ENCODE results near the gene IMMP1L. TPM values are rescaled to one million over a fixed set of nuclear protein-coding genes. Genes with fewer than 3 reads are reported as not detected.

Gene IMMP1L
- total and polyA plus RNA-seq, 2 of the 8 experiments (the other 6 are each of a cell fraction or from before 2014, with no cell fraction given) = 27.4 to 47.7 TPM

- no peak for TF ChIP-seq CTCF (IDR thresholded peaks at IDR 0.05; ENCODE audit: control extremely low read depth in 1 of 3, insufficient read depth in 1 of 3, low read depth in 1 of 3, low read length in 3 of 3)
- no peak for TF ChIP-seq SUZ12 (IDR thresholded peaks at IDR 0.05; ENCODE audit: low read length)
- no peak for TF ChIP-seq RXRA (IDR thresholded peaks at IDR 0.05; ENCODE audit: insufficient read depth, low read depth, low read length)
- no peak for TF ChIP-seq POU5F1 (IDR thresholded peaks at IDR 0.05; ENCODE audit: low read depth, low read length)
- TF ChIP-seq SIRT6 (IDR thresholded peaks at IDR 0.05; ENCODE audit: low read length) = no peak
- TF ChIP-seq NANOG (IDR thresholded peaks at IDR 0.05; ENCODE audit: insufficient read depth, low read depth, low read length, poor library complexity, severe bottlenecking) = no peak
- no peak for TF ChIP-seq ASH2L (IDR thresholded peaks at IDR 0.05; ENCODE audit: low read length)
- TF ChIP-seq BCL11A (IDR thresholded peaks at IDR 0.05; ENCODE audit: low read depth in 2 of 2, low read length in 2 of 2) = no peak
- no peak for TF ChIP-seq KDM1A (IDR thresholded peaks at IDR 0.05; ENCODE audit: borderline replicate concordance, low read length)
- TF ChIP-seq SP4 (IDR thresholded peaks at IDR 0.05; ENCODE audit: low read length) = no peak
- no peak for TF ChIP-seq SRF (IDR thresholded peaks at IDR 0.05; ENCODE audit: low read depth, low read length)
- no peak for TF ChIP-seq PHF8 (conservative IDR thresholded peaks at IDR 0.05; ENCODE audit: low read depth, low read length)
Observed at GRCh38 chr11:31521497-31522150, 12.2 kb upstream of the IMMP1L start (continued).

Data from H1 (cell line).